Endothelial cell (in vitro differentiated cells): Measurements from ENCODE around the gene ARHGAP8. TPM values are rescaled to one million over a fixed set of nuclear protein-coding genes. Genes with fewer than 3 reads are reported as not detected.
A peak's percentile ranks its signal among the peaks of the same experiment; 100 is the strongest.

Experiments used
- DNase-seq: peaks from one replicate; pipeline ENCODE4 v3.0.0; 2021; ENCODE audit warnings: low spot score
- H3K27ac Mint-ChIP-seq: one replicate; pipeline ENCODE4 v1.8.0; 2021; ENCODE audit warnings: mixed read lengths, inconsistent platforms; ENCODE audit not compliant: unreplicated experiment
- H3K27me3 Mint-ChIP-seq: one replicate; pipeline ENCODE4 v1.8.0; 2021; ENCODE audit warnings: mild to moderate bottlenecking, moderate library complexity, mixed read lengths, inconsistent platforms; ENCODE audit not compliant: unreplicated experiment
- H3K36me3 Mint-ChIP-seq: one replicate; pipeline ENCODE4 v1.8.0; 2021; ENCODE audit warnings: mild to moderate bottlenecking, low read depth, mixed read lengths, inconsistent platforms; ENCODE audit not compliant: unreplicated experiment
- H3K4me1 Mint-ChIP-seq: one replicate; pipeline ENCODE4 v1.8.0; 2021; ENCODE audit warnings: mild to moderate bottlenecking, mixed read lengths, inconsistent platforms; ENCODE audit not compliant: unreplicated experiment
- H3K4me3 Mint-ChIP-seq: one replicate; pipeline ENCODE4 v1.8.0; 2021; ENCODE audit warnings: mild to moderate bottlenecking, mixed read lengths, inconsistent platforms; ENCODE audit not compliant: unreplicated experiment
- H3K9me3 Mint-ChIP-seq: one replicate; pipeline ENCODE4 v1.8.0; 2021; ENCODE audit warnings: mixed read lengths, inconsistent platforms; ENCODE audit not compliant: unreplicated experiment
- CTCF ChIP-seq: fragments of 200-600 bp; sonication (generic); IDR thresholded peaks from one replicate; pipeline ENCODE4 v1.5.0; 2021; ENCODE audit warnings: antibody characterized with exemption; ENCODE audit not compliant: unreplicated experiment
- total RNA-seq: library from RNA; stranded (reverse); fragmentation: NEBNext Ultra II Directional; extraction: Animal tissue kit (Norgen Biotek cat#: 25700); gene quantifications from one replicate; pipeline ENCODE4 v1.2.1, GENCODE V29; 2021; ENCODE audit not compliant: unreplicated experiment

Gene ARHGAP8
- total RNA-seq, 1 donor from 2014 or later: 0.80 TPM

GRCh38 chr22:44804327-44804726 lies 52.0 kb downstream of the ARHGAP8 start:
- Mint-ChIP-seq H3K4me3 (no peak overlapping the region), H3K27ac (no peak overlapping the region), H3K9me3 (no peaks in the 10 kb centered on the region), H3K4me1 (no peaks in the 10 kb centered on the region), H3K36me3 (no peaks in the 10 kb centered on the region), H3K27me3 (peaks cover 4% of the 10 kb centered on the region)
- DNase-seq: no peak
- TF ChIP-seq CTCF: no peak

GRCh38 chr22:44805711-44806110 lies 53.3 kb downstream of the ARHGAP8 start:
- H3K27me3 Mint-ChIP-seq: peaks cover 5% of the 10 kb centered on the region
- no peak for TF ChIP-seq CTCF
- no peak for DNase-seq
- H3K36me3 Mint-ChIP-seq: no peaks in the 10 kb centered on the region
- no peaks in the 10 kb centered on the region for H3K4me1 Mint-ChIP-seq
- no peak overlapping the region for H3K4me3 Mint-ChIP-seq
- H3K27ac Mint-ChIP-seq: no peak overlapping the region
- no peaks in the 10 kb centered on the region for H3K9me3 Mint-ChIP-seq

- TF ChIP-seq CTCF: no peak
- Mint-ChIP-seq H3K4me3 (no peak overlapping the region), H3K9me3 (no peaks in the 10 kb centered on the region), H3K36me3 (no peaks in the 10 kb centered on the region), H3K27ac (no peak overlapping the region), H3K4me1 (no peaks in the 10 kb centered on the region), H3K27me3 (peaks cover 7% of the 10 kb centered on the region)
- DNase-seq: no peak
Measured at GRCh38 chr22:44807232-44807631, 54.9 kb downstream of the ARHGAP8 start.

- H3K27me3 Mint-ChIP-seq: peaks cover 7% of the 10 kb centered on the region
- H3K9me3 Mint-ChIP-seq: no peaks in the 10 kb centered on the region
- peak; percentile 34 for TF ChIP-seq CTCF
- no peaks in the 10 kb centered on the region for H3K4me1 Mint-ChIP-seq
- no peak overlapping the region for H3K27ac Mint-ChIP-seq
- DNase-seq: peak; percentile 55
- no peaks in the 10 kb centered on the region for H3K36me3 Mint-ChIP-seq
- no peak overlapping the region for H3K4me3 Mint-ChIP-seq
Measured at GRCh38 chr22:44807915-44808690, 55.7 kb downstream of the ARHGAP8 start.

GRCh38 chr22:44809456-44809855 lies 57.1 kb downstream of the ARHGAP8 start:
- H3K4me1 Mint-ChIP-seq: no peaks in the 10 kb centered on the region
- no peak overlapping the region for H3K27ac Mint-ChIP-seq
- H3K4me3 Mint-ChIP-seq: no peak overlapping the region
- peaks cover 8% of the 10 kb centered on the region for H3K27me3 Mint-ChIP-seq
- peaks cover 6% of the 10 kb centered on the region for H3K36me3 Mint-ChIP-seq
- no peaks in the 10 kb centered on the region for H3K9me3 Mint-ChIP-seq
- no peak for DNase-seq
- TF ChIP-seq CTCF: no peak
